Measurements from ENCODE around the gene PPP1R1C. TPM values are rescaled to one million over a fixed set of nuclear protein-coding genes. Genes with fewer than 3 reads are reported as not detected.

The PPP1R1C gene
- total RNA-seq, 1 experiment from 2014 or later, result 4.0 TPM

DNA sequence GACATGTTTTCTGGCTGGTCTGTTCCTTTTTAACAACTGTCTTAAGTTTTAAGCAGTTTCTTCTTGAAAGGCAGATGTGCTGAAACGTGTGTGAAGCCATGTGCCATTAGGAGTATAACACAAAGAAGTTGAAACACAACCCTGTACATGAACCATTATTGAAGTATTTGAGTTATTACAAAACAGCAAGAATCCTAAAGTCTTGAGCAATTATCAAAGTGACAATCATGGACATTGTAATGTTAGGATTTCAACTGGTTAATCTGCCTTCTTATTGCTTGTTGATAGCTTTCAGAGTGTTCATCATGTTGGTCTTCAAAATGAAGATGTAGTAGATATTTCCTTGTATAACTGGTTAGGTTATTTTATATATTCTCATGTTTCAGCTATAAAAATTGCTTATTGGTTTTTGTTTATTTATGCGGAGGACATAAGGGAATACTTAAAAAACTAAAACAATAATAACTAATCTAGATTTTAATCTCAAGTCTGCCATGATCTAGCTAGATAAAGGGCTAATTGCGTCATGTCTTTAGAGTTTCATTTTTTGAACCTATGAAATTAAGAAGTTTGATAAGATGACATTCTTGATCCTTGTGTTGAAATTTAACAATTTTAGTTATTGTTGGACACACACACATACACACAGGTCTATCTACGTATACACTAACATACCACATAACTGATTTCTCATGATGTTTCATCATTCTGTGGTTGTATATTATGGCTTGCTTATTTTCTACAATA, 21.1 kb downstream of the PPP1R1C start:
- Histone ChIP-seq H3K14ac (ENCODE audit: insufficient read depth, low read length) (no peak overlapping the region), H3K9me3 (ENCODE audit: control insufficient read depth, low read depth, low read length) (no peaks in the 10 kb centered on the region), H3K23me2 (ENCODE audit: insufficient read length, low read depth, low read length, poor library complexity, severe bottlenecking) (no peaks in the 10 kb centered on the region), H3T11ph (ENCODE audit: low read length) (no peak overlapping the region), H4K20me1 (ENCODE audit: control insufficient read depth, insufficient read depth, insufficient read length) (no peaks in the 10 kb centered on the region), H2BK20ac (ENCODE audit: low read depth, low read length, poor library complexity, severe bottlenecking) (no peak overlapping the region), H2BK5ac (ENCODE audit: insufficient read length, low read length) (no peak overlapping the region), H3K27ac (ENCODE audit: insufficient read length, low read depth, low read length) (no peak overlapping the region), H3K27me3 (ENCODE audit: insufficient read depth, low read length) (no peaks in the 10 kb centered on the region), H2AFZ (ENCODE audit: low read length) (no peak overlapping the region), H4K8ac (replicated peaks; ENCODE audit: insufficient read length, low read depth, low read length) (no peak overlapping the region), H3K9ac (ENCODE audit: extremely low read depth, insufficient read length, low read length) (no peak overlapping the region), H3K56ac (ENCODE audit: insufficient read length, low read depth, low read length) (no peak overlapping the region), H3K4ac (ENCODE audit: low read depth, low read length) (no peak overlapping the region), H2AK5ac (ENCODE audit: insufficient read length, low read length) (no peak overlapping the region), H3K4me2 (ENCODE audit: insufficient read depth, insufficient read length, low read length) (no peak overlapping the region), H3K23ac (ENCODE audit: insufficient read length, low read depth, low read length) (no peak overlapping the region), H3K18ac (ENCODE audit: insufficient read length, low read depth, low read length) (no peak overlapping the region), H2BK15ac (ENCODE audit: low read depth, low read length) (no peak overlapping the region), H3K79me1 (ENCODE audit: insufficient read depth, low read depth, low read length, poor library complexity, severe bottlenecking) (no peaks in the 10 kb centered on the region), H3K4me1 (ENCODE audit: insufficient read depth, low read length) (no peaks in the 10 kb centered on the region), H2BK12ac (ENCODE audit: insufficient read length, low read depth, low read length) (no peak overlapping the region), H3K79me2 (ENCODE audit: insufficient read depth, low read length) (no peaks in the 10 kb centered on the region), H2BK120ac (ENCODE audit: low read depth, low read length, poor library complexity, severe bottlenecking) (no peak overlapping the region), H4K91ac (ENCODE audit: insufficient read length, low read depth, low read length) (no peak overlapping the region), H4K5ac (ENCODE audit: insufficient read length, low read depth, low read length) (no peak overlapping the region)
- H3K27me3 Mint-ChIP-seq (ENCODE audit: low read depth), result no peaks in the 10 kb centered on the region
- H3K27ac Mint-ChIP-seq, result no peak overlapping the region
- no peaks in the 10 kb centered on the region; a peak in 1 of 5 replicates for H3K9me3 Mint-ChIP-seq
- no peak overlapping the region for H3K4me3 Mint-ChIP-seq
- TF ChIP-seq, protein P1, sequence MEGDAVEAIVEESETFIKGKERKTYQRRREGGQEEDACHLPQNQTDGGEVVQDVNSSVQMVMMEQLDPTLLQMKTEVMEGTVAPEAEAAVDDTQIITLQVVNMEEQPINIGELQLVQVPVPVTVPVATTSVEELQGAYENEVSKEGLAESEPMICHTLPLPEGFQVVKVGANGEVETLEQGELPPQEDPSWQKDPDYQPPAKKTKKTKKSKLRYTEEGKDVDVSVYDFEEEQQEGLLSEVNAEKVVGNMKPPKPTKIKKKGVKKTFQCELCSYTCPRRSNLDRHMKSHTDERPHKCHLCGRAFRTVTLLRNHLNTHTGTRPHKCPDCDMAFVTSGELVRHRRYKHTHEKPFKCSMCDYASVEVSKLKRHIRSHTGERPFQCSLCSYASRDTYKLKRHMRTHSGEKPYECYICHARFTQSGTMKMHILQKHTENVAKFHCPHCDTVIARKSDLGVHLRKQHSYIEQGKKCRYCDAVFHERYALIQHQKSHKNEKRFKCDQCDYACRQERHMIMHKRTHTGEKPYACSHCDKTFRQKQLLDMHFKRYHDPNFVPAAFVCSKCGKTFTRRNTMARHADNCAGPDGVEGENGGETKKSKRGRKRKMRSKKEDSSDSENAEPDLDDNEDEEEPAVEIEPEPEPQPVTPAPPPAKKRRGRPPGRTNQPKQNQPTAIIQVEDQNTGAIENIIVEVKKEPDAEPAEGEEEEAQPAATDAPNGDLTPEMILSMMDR (conservative IDR thresholded peaks at IDR 0.05), result no peak
- no peaks in the 10 kb centered on the region for H3K36me3 Mint-ChIP-seq (ENCODE audit: insufficient read depth in 1 of 3, low read depth in 3 of 3)
- no CpG with 5 or more reads among the region's 4 CpGs for WGBS (ENCODE audit: extremely low coverage, insufficient read length, low lambda C conversion rate)
- H3K4me1 Mint-ChIP-seq, result peaks cover 0 to 2% of the 10 kb centered on the region in 2 experiments; a peak in 1 of 4 replicates
- no peak for DNase-seq
